ENCODE data around the gene KRT16.
"Not testable (repeated sequence)": the region's sequence is repeated elsewhere in the genome, so short reads cannot be mapped to it uniquely, and the experiment has no call there.

- TF ChIP-seq CTCF, POLR2A, EP300, POLR2AphosphoS5 (IDR thresholded peaks at IDR 0.05): not testable (repeated sequence)
These were observed 10.0 kb upstream of the KRT16 start for GRCh38 chr17:41622340-41623183.

Measured in stomach (tissue), 4 donors.